ENCODE results near the gene ARAP3.
"Not testable (repeated sequence)": the region's sequence is repeated elsewhere in the genome, so short reads cannot be mapped to it uniquely, and the experiment has no call there.

The ARAP3 gene

GRCh38 chr5:141613344-141613743, 68.7 kb downstream of the ARAP3 start:
- no peak for DNase-seq (ENCODE audit: low spot score)

- DNase-seq (ENCODE audit: low spot score): no peak
Observed at GRCh38 chr5:141611289-141611688, 70.7 kb downstream of the ARAP3 start.

- DNase-seq (ENCODE audit: low spot score): not testable (repeated sequence)
Observed at GRCh38 chr5:141609921-141610320, 72.1 kb downstream of the ARAP3 start.

- DNase-seq (ENCODE audit: low spot score): no peak
Observed at GRCh38 chr5:141609044-141609443, 73.0 kb downstream of the ARAP3 start.

GRCh38 chr5:141608557-141608956, 73.5 kb downstream of the ARAP3 start:
- DNase-seq (ENCODE audit: low spot score): no peak

GRCh38 chr5:141608046-141608445, 74.0 kb downstream of the ARAP3 start:
- DNase-seq (ENCODE audit: low spot score): no peak

- no peak for DNase-seq (ENCODE audit: low spot score)
Observed at GRCh38 chr5:141605523-141606277, 76.3 kb downstream of the ARAP3 start.

GRCh38 chr5:141603923-141604717, 77.9 kb downstream of the ARAP3 start:
- DNase-seq (ENCODE audit: low spot score): no peak
